Muscle of leg (tissue), 11 donors: ENCODE results near the gene ENTR1. TPM values are rescaled to one million over a fixed set of nuclear protein-coding genes. Genes with fewer than 3 reads are reported as not detected.

Source experiments
- DNase-seq: peaks from one replicate; pipeline ENCODE4 v3.0.0; 2013
- H3K27ac ChIP-seq: one replicate; pipeline ENCODE4 v1.5.1; 2013; ENCODE audit warnings: mild to moderate bottlenecking, low read length, control low read depth
- H3K27me3 ChIP-seq: one replicate; pipeline ENCODE4 v1.6.1; 2013; ENCODE audit warnings: low read length; ENCODE audit not compliant: control insufficient read depth, insufficient read depth
- H3K36me3 ChIP-seq: one replicate; pipeline ENCODE4 v1.6.1; 2013; ENCODE audit warnings: low read length; ENCODE audit not compliant: control insufficient read depth, insufficient read depth
- H3K4me1 ChIP-seq: one replicate; pipeline ENCODE4 v1.6.1; 2013; ENCODE audit warnings: low read length; ENCODE audit not compliant: control insufficient read depth, insufficient read depth
- H3K4me3 ChIP-seq: one replicate; pipeline ENCODE4 v1.5.1; 2013; ENCODE audit warnings: low read length, control low read depth
- H3K9me3 ChIP-seq: replicated peaks from 2 replicates; pipeline ENCODE4 v1.6.1; 2013; ENCODE audit warnings: low read depth, low read length; ENCODE audit not compliant: control insufficient read depth
- WGBS: methylation state at CpG from one replicate; pipeline ENCODE4 v1.1.5; 2013; ENCODE audit warnings: missing lambda C conversion rate; ENCODE audit not compliant: insufficient coverage; 5-methylcytosine and 5-hydroxymethylcytosine counted together
- polyA plus RNA-seq, 8 donors: library from polyadenylated mRNA; unstranded; fragments of 120-200 nt; gene quantifications; one replicate each; pipeline versions ENCODE4 v1.2.1 to v1.2.3, GENCODE V29; 2013; ENCODE audit warnings: inconsistent platforms in 1 of 8, low replicate concordance in 1 of 8; ENCODE audit not compliant: insufficient read length in 8 of 8, insufficient read depth in 1 of 8
- total RNA-seq: library from RNA; stranded (reverse); fragments of 120-200 nt; gene quantifications from one replicate; pipeline ENCODE4 v1.2.4, GENCODE V29; 2013

The ENTR1 gene
- total and polyA plus RNA-seq, 9 donors: 20.9 to 35.0 (median 32.2) TPM

DNA sequence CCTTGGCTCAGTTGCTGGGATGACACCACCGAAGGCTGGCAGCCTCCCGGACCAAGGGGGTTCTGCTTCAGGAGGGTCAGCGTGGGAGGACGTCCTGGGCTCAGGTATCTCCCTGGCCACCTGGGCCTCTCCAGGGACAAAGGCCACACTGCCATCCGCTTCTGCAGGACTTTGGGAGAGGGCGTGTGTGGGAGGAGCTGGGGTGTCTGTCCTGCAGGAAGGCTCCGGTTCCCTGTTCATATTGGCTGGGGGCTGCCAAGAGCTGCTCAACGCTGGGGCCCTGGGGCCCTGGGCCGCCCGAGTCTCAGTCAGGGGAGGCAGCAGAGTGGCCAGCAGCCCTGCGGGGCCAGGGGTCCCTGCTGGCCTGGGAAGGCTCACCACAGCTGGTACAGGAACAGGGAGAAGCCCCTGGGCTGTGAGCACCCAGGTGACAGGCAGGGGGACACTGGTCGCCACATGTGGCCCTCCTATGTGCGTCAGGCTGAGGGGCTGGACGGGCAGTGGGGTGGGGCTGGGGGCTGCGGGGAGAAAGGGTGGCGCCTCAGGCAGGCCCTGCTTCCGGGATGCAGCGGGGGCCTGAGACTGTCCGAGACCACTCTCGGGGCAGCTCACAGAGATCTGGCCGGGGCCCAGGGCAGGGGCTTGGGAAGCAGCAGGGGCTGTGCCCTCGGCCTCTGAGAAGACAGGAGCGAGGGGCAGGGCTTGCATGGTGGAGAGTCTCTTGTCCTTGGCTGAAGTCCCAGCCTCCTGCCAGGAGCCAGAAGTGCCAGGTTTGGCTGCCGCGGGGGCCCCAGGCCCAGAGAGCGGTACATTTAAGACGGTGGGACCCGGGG, 32.0 kb downstream of the ENTR1 start:
- WGBS: 82% methylated on average over 21 of the region's 28 CpGs
- no peak for DNase-seq
- Histone ChIP-seq H3K27me3 (no peaks in the 10 kb centered on the region), H3K4me1 (peaks cover 5% of the 10 kb centered on the region), H3K9me3 (no peaks in the 10 kb centered on the region), H3K36me3 (peaks cover 55% of the 10 kb centered on the region), H3K27ac (no peak overlapping the region), H3K4me3 (no peak overlapping the region)

DNA sequence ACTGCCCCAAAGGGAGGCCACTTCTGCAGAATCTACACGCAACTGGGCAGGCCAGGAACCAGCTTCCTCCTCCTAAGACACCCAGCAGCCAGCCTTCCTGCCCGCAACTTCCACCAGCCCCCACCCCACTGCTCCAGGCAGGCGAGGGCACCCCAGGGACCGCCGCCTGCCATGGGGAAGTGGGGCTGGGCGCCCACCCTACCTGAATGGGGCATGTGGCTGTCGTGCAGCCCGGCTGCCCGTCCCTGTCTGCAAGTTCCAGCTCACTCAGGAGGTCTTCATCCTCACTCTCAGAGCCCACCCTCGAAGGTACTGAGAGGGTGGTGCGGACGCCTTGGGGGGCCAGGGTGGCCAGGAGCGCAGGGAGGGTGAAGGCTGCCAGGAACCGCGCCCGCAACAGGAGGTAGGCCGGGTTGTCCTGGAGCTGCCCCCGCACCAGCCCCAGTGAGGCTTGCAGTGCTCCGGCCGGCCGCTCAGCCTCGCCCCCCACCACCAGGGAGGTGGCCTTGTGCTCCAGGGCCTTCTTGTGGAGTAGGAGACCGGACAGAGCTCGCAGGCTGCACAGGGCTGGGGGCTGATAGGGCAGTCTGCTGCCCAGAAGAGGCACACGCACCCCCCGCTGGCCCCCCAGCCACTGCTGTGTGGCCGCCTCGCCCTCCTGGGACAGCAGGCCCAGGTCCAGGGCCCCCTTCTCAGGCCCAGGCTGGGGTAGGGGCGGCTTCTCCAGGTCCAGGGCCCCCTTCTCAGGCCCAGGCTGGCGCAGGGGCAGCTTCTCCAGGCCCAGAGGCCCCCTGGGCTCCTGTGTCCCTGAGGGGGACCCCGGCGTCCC, 32.9 kb downstream of the ENTR1 start:
- Histone ChIP-seq H3K36me3 (peaks cover 47% of the 10 kb centered on the region), H3K27ac (no peak overlapping the region), H3K4me3 (no peak overlapping the region), H3K4me1 (peaks cover 13% of the 10 kb centered on the region), H3K9me3 (no peaks in the 10 kb centered on the region), H3K27me3 (no peaks in the 10 kb centered on the region)
- DNase-seq: peak; percentile 31
- 88% methylated on average over 32 of the region's 32 CpGs for WGBS

DNA sequence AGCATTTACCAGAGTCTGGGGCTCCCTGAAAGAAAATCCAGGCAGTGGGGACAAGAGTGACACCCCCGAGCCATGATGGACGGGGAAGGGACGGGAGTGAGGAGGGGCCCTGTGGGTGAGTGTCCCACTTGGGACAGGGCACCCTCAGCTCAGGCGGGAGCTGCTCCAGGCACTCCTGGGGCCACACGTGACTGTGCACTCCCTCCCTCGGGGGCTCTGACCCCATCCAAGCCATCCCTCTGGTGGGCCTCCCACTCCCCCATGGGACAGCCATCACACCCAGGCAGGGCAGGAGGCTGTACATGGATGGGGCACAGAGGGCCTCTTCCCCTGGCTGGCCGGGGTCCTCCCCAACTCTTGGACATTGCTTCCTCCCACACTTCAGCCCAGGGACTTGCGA, 34.0 kb downstream of the ENTR1 start:
- peaks cover 19% of the 10 kb centered on the region for H3K4me1 ChIP-seq
- H3K36me3 ChIP-seq: peaks cover 36% of the 10 kb centered on the region
- no peaks in the 10 kb centered on the region for H3K27me3 ChIP-seq
- H3K9me3 ChIP-seq: no peaks in the 10 kb centered on the region
- H3K4me3 ChIP-seq: no peak overlapping the region
- H3K27ac ChIP-seq: no peak overlapping the region
- DNase-seq: no peak
- WGBS: 100% methylated on average over 1 of the region's 8 CpGs

DNA sequence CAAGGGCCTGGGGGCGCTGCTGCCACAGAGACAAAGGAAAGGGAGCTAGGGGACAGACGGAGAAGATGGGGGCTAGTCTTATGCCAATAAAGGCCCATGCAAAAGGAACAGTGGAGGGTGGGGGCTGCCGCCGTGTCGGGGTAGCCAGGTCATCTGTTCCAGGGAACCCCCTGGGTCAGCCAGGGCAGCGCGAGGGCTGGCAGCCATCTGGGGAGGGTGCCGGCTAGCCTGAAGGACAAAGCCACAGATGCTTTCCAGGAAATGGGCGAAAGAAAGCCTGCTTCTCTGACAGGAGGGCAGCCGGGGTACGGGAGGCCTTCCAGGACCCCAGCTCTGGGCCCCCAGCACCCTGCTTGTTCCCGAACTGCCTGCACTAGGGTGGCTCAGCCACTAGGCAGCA, 35.3 kb downstream of the ENTR1 start:
- Histone ChIP-seq H3K36me3 (peaks cover 23% of the 10 kb centered on the region), H3K9me3 (no peaks in the 10 kb centered on the region), H3K4me3 (no peak overlapping the region), H3K4me1 (peaks cover 19% of the 10 kb centered on the region), H3K27me3 (no peaks in the 10 kb centered on the region), H3K27ac (no peak overlapping the region)
- 94% methylated on average over 12 of the region's 12 CpGs for WGBS
- no peak for DNase-seq

DNA sequence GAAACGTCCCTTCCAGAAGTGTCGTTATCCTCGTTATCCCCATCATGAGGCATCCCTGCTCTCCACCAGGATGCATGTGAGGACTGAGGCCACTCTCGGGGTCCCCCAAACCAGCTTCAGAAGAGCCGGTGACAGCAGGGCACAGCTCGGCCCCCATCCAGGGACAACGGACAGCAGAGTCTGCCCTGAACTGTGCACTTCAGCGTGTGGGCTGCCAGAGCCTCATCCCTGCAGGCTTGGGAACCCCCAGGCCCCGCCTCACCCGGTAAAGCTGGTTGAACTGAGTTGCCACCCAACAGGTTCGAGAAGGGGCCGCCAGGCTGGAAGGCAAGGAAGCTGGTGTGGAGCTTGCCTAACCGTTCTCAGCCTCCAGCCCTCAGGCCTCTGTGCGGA, 36.2 kb downstream of the ENTR1 start:
- H3K4me3 ChIP-seq: no peak overlapping the region
- 78% methylated on average over 14 of the region's 14 CpGs for WGBS

DNA sequence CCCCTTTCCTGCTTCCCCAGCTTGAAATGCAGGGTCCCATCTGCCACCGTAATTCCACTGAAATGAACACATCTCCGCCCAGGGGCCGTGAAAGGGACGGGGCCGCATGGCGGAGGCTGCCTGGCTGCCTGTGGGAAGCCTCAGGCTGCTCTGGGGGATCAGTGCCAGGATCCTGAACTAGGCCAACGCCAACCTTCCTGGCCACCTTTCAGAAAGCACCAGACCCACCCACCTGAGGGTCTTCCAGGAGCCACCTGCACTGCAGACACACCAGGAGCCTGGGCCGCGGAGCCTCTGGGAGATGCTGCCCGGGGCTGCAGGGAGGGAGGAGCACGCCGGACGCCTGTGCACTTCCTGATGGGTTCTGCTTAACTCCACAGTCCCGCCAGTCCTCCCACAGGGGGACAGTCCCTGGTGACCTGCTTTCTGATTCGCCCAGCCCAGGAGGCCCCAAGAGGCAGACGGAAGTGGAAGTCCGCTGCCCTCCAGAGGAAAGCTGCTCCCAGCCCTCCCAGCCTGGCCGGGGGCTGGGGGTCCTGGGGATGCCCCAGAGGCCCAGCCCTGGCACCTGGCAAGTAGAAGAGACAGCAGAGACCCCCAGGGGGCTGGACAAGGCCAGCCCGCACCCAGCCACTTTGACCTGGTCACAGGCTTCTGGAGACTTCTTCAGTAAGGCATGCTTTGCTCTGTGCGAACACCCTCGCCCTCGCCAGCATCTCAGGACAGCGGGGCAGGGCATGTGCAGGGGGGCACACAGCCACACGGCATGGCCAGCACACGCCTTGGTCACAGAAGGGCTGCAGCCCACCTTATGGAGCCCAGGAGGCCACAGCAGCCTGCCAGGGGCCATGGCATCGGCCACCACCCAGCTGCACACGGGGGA, 36.9 kb downstream of the ENTR1 start, which contains the start of gene CARD9:
TSS of gene CARD9 (minus strand) at position 370 of the 883 bp plus-strand sequence. CDS start 1,591 bp downstream, outside the sequence.
- 60% methylated on average over 19 of the region's 27 CpGs for WGBS
- Histone ChIP-seq H3K4me3 (peak within 1 kb of the TSS; percentile 21), H3K36me3 (peaks cover 10% of the 10 kb centered on the region), H3K4me1 (peaks cover 19% of the 10 kb centered on the region), H3K27me3 (no peaks in the 10 kb centered on the region), H3K27ac (no peak within 1 kb of the TSS), H3K9me3 (no peaks in the 10 kb centered on the region)
- peak; percentile 57 for DNase-seq

More for the DNA sequence above, 36.2 kb downstream of the ENTR1 start:
- H3K27ac ChIP-seq: no peak overlapping the region
- peaks cover 19% of the 10 kb centered on the region for H3K4me1 ChIP-seq
- no peaks in the 10 kb centered on the region for H3K27me3 ChIP-seq
- peaks cover 14% of the 10 kb centered on the region for H3K36me3 ChIP-seq
- no peak for DNase-seq
- H3K9me3 ChIP-seq: no peaks in the 10 kb centered on the region

DNA sequence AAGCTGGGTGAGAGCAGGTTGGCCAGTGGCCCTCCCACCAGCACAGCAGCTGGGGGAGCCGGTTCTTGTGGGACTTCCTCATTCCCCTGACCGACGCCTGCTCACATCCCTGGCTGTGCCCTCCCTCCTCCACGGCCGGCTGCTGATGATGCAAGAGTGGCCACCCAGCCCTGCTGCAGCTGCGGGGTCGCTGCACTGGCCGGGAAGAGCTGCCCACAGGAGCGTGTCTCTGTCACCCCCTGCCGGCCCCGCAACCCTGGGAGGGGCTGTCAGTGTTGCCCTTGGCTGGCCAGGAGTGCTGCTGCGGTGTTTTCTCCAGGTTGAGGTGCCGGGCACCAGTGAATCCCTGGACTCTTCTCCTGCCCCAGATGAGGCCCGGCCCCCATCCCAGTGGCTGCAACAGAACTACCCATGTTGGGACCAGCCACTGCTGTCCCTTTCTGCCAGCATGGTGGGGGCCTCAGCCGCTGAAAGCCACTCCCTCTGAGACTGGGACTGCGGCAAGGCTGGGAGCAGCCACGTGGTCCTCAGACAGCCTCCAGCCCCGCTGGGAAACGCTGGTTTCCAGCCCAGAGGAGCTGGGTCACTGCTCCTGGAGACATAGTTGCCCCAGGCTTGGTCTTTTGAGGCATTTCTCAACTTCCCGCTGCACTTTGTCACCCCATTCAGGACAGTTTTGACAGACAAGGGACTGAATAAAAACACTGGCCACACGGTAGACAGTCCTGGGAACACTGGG, 37.7 kb downstream of the ENTR1 start:
- H3K9me3 ChIP-seq: no peaks in the 10 kb centered on the region
- H3K27me3 ChIP-seq: no peaks in the 10 kb centered on the region
- peaks cover 4% of the 10 kb centered on the region for H3K36me3 ChIP-seq
- peak; percentile 74 for DNase-seq
- peaks cover 19% of the 10 kb centered on the region for H3K4me1 ChIP-seq
- H3K4me3 ChIP-seq: peak overlapping the region; percentile 21
- WGBS: 21% methylated on average over 21 of the region's 21 CpGs
- no peak overlapping the region for H3K27ac ChIP-seq

DNA sequence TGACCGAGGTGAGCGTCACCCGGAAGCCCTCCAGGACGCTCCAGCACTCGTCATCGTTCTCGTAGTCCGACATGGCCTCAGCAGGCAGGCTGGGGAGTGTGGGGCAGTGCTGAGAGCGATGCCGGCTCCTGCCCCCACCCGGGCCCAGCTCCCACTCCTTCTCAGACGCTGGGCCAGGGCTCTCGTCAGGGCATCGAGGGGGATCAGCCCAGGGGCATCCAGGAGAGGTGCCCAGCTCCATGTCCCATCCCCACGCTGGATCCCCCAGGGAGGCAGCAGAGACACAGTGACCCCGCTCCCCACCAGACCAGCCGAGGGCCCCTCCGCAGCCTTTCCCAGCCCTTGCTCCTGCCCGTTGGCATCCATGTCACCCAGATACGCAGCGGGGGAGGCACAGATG, 38.4 kb downstream of the ENTR1 start:
- WGBS: 85% methylated on average over 17 of the region's 21 CpGs
- H3K27ac ChIP-seq: no peak overlapping the region
- H3K4me1 ChIP-seq: peaks cover 19% of the 10 kb centered on the region
- H3K36me3 ChIP-seq: peaks cover under 1% of the 10 kb centered on the region
- H3K27me3 ChIP-seq: no peaks in the 10 kb centered on the region
- no peak overlapping the region for H3K4me3 ChIP-seq
- no peaks in the 10 kb centered on the region for H3K9me3 ChIP-seq
- DNase-seq: no peak

DNA sequence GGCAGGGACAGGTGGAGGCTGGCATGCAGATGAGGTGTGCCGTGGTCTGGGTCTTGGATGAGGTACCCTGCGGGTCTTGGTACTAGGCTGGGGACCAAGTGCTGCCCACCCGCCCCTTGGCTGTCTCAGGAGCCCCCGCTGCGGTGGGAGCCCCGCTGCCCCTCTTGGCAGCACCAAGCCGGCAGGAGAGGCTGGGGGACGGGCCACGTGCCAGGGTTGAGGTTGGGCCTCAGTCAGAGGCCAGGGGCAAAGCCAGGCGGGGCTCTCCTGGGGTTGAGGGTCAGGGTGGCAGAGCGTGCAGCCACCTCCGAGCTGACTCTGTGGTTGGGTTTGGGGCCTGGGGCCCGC, 38.9 kb downstream of the ENTR1 start:
- Histone ChIP-seq H3K36me3 (no peaks in the 10 kb centered on the region), H3K4me3 (no peak overlapping the region), H3K27ac (no peak overlapping the region), H3K4me1 (peaks cover 19% of the 10 kb centered on the region), H3K9me3 (no peaks in the 10 kb centered on the region), H3K27me3 (no peaks in the 10 kb centered on the region)
- 87% methylated on average over 13 of the region's 13 CpGs for WGBS
- no peak for DNase-seq
